Adrenal gland (tissue), 12 donors: ENCODE results near the gene CEACAM19. TPM values are rescaled to one million over a fixed set of nuclear protein-coding genes. Genes with fewer than 3 reads are reported as not detected.
A peak's percentile ranks its signal among the peaks of the same experiment; 100 is the strongest.
"Not testable (repeated sequence)": the region's sequence is repeated elsewhere in the genome, so short reads cannot be mapped to it uniquely, and the experiment has no call there.

Experiments used
- DNase-seq, 7 donors: peaks; one replicate each; pipeline ENCODE4 v3.0.0-alpha.2; 2019 to 2020
- H3K27ac ChIP-seq, 5 donors: fragments of 200-600 bp; sonication (generic) in 4 of 5; 1 replicate in 3 of 5; 2 replicates in 2 of 5; pipeline versions ENCODE4 v1.5.1 to v1.8.0; 2016 to 2020; ENCODE audit warnings: mild to moderate bottlenecking in 1 of 5
- H3K27me3 ChIP-seq: fragments of 200-600 bp; 2 replicates; pipeline ENCODE4 v1.8.0; 2021
- H3K36me3 ChIP-seq, 2 donors: fragments of 200-600 bp; replicated peaks in 1 of 2; 1 replicate in 1 of 2; 2 replicates in 1 of 2; pipeline versions ENCODE4 v1.5.1 to v1.8.0; 2018 to 2022
- H3K4me1 ChIP-seq, 2 donors: fragments of 200-600 bp; replicated peaks in 1 of 2; 1 replicate in 1 of 2; 2 replicates in 1 of 2; pipeline versions ENCODE4 v1.5.1 to v1.8.0; 2018 to 2021
- H3K4me3 ChIP-seq, 4 donors: fragments of 200-600 bp; sonication (generic) in 3 of 4; one replicate each; pipeline ENCODE4 v1.5.1; 2016 to 2018
- H3K9me3 ChIP-seq, 3 donors: fragments of 200-600 bp; sonication (generic) in 1 of 3; replicated peaks in 1 of 3; 1 replicate in 2 of 3; 2 replicates in 1 of 3; pipeline versions ENCODE4 v1.5.1 to v1.8.0; 2016 to 2021
- CTCF ChIP-seq, 6 experiments: fragments of 450-650 bp in 4 of 6; fragments of 200-600 bp in 2 of 6; sonication (generic) in 1 of 6; IDR thresholded peaks; 1 replicate in 5 of 6; 2 replicates in 1 of 6; pipeline versions ENCODE4 v1.5.1 to v1.8.0; 2016 to 2021; ENCODE audit warnings: antibody characterized with exemption in 6 of 6, mild to moderate bottlenecking in 2 of 6, moderate library complexity in 1 of 6
- POLR2A ChIP-seq, 2 donors: fragments of 450-650 bp; IDR thresholded peaks; one replicate each; pipeline ENCODE4 v1.6.1; 2017; ENCODE audit warnings: antibody characterized with exemption in 2 of 2, mild to moderate bottlenecking in 2 of 2, moderate library complexity in 1 of 2
- WGBS, 4 donors: extraction: QIAGEN DNeasy Blood & Tissue Kit in 2 of 4; methylation state at CpG; one replicate each; pipeline versions ENCODE4 v1.1.5 to v1.1.7; 2013 to 2017; 5-methylcytosine and 5-hydroxymethylcytosine counted together
- intact Hi-C, 2 donors: fragments of 100-400 bp; cut with DNase I; formaldehyde crosslinking; loops; one replicate each; pipeline versions ENCODE4 v1.14.1 to v1.15.0; 2022 to 2023
- polyA plus RNA-seq, 3 donors: library from polyadenylated mRNA; stranded (reverse); fragments of 200-250 nt in 2 of 3; fragments of 350-450 nt in 1 of 3; fragmentation: Illumina TruSeq in 1 of 3; extraction: RNeasy Lipid Tissue Mini Kit (QIAGEN cat#74804) in 1 of 3; gene quantifications; one replicate each; pipeline ENCODE4 v1.2.3, GENCODE V29; 2013 to 2014
- total RNA-seq, 9 donors: library from RNA; depleted of rRNA in 4 of 9; stranded (reverse); fragments of >200 nt in 4 of 9; fragments of 120-200 nt in 1 of 9; fragmentation: NEBNext Ultra II Directional in 1 of 9; extraction: Animal tissue kit (Norgen Biotek cat#: 25700) in 1 of 9; gene quantifications; one replicate each; pipeline versions ENCODE4 v1.1.0 to v1.2.4, GENCODE V29; 2013 to 2023
- donor health status: healthy with polysubstance abuse.
- donor health status: Bipolar disorder and iron deficiency.
- donor health status: DM: yes; HTN: yes; CAD: no.
- donor health status: DM: no; HTN: no; CAD: no.
- donor health status: DM: no; HTN: no; CAD: no.
- donor health status: DM: yes; HTN: yes; CAD: no.

The CEACAM19 gene
- total and polyA plus RNA-seq, 12 donors = 1.6 to 38.2 (median 3.4) TPM

DNA sequence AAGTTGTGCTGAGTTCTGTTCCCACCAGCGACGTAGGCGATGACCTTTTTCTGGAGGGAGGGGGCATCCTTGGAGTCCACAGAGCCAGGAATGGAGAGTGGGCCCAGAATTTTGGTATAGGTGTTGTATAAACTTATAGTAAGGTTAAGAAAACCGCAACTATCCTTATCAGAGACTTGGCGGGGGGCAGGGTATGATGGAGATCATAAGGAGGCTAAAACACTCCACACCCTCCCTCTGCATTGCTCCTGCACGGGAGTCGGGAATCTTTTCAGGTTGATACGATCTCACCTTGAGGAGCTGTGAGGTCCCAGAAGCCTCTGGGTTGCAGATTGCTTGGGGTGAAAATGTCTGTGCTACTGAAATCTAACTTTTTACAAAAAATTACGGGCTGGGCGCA lies 6.3 kb upstream of the CEACAM19 start:
- WGBS, 4 donors = 87 to 96% (median 92%) methylated on average over 10 of the region's 10 CpGs
- DNase-seq = no peak
- no peaks in the 10 kb centered on the region for H3K9me3 ChIP-seq
- intact Hi-C loops = no loop called here
- no peak overlapping the region for H3K4me3 ChIP-seq
- TF ChIP-seq CTCF (IDR thresholded peaks at IDR 0.05) (no peak), POLR2A (IDR thresholded peaks at IDR 0.05) (no peak)
- no peak overlapping the region for H3K27ac ChIP-seq
- peaks cover 0 to 4% of the 10 kb centered on the region in 2 donors for H3K4me1 ChIP-seq
- H3K36me3 ChIP-seq = peaks cover 0 to 25% of the 10 kb centered on the region in 2 donors
- no peaks in the 10 kb centered on the region for H3K27me3 ChIP-seq

DNA sequence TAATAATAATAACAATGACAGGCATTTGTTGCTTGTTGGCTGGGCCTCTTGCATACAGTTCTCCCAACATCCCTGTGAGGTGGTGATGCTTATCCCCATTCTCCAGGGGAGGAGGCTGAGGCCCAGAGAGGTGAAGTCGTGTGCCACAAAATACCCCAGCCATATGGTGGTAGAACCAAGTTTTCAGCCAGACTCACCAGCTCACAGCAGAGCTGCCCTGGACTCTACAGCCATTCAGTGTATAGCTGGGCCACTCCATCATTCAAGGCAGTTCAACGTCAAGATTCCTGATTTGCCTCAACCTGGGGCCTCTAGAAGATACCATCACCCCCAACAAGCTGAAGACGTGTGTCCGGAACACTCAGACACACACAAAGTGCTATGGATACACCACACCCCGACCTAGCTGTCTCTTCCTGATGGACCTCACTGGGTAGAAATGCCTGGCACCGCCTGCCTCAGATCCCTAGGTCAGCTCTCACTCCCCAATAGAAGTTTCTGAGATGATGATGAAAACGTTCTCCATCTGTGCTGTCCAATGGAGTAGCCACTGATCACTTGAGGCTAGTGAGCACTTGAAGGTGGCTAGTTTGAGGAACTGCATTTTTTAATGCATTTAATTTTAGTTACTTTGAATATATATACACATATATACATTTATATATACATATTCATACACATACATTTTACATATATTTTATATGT lies 4.3 kb upstream of the CEACAM19 start:
- peaks cover 0 to 7% of the 10 kb centered on the region in 2 donors for H3K36me3 ChIP-seq
- no peaks in the 10 kb centered on the region for H3K27me3 ChIP-seq
- no peak for TF ChIP-seq POLR2A (IDR thresholded peaks at IDR 0.05)
- TF ChIP-seq CTCF (IDR thresholded peaks at IDR 0.05) = no peak
- no peak overlapping the region for H3K4me3 ChIP-seq
- no peak overlapping the region for H3K27ac ChIP-seq
- H3K4me1 ChIP-seq = peaks cover 0 to under 1% of the 10 kb centered on the region in 2 donors
- intact Hi-C loops = no loop called here
- no peak for DNase-seq
- H3K9me3 ChIP-seq = no peaks in the 10 kb centered on the region
- WGBS, 4 donors = 84 to 89% (median 86%) methylated on average over 5 to 7 of the region's 7 CpGs

DNA sequence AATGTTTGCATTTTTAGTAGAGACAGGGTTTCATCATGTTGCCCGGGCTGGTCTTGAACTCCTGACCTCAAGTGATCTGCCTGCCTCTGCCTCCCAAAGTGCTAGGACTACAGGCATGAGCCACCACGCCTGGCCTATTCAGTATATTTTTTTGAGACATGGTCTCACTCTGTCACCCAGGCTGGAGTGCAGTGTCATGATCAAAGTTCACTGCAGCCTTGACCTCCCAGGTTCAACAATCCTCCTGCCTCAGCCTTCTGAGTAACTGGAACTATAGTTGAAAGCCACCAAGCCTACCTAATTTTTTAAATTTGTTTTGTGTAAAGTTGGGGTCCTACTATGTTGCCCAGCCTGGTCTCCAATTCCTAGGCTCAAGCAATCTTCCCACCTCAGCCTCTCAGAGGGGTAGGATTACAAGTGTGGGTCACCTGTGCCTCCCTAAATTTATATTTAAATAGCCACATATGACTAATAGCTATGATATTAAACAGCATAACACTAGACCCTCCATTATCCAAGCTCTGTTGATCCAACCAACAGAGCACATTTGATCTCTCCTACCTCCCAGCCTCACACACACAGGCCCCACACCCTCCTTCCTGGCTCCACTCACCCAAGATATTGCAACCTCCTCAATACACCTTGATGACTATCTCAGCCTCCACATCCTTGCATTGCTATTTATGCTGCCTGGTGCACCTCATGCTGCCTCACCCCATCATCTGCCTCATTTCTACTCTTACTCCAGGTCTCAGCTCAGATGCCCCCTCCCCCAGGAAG lies 2.1 kb upstream of the CEACAM19 start:
- DNase-seq = peak in 1 of 7 donors; percentile 36
- Histone ChIP-seq H3K4me3 (no peak overlapping the region), H3K27me3 (no peaks in the 10 kb centered on the region), H3K36me3 (no peaks in the 10 kb centered on the region), H3K9me3 (no peaks in the 10 kb centered on the region), H3K4me1 (no peaks in the 10 kb centered on the region), H3K27ac (no peak overlapping the region)
- WGBS, 4 donors = 58 to 72% (median 62%) methylated on average over 2 of the region's 2 CpGs
- intact Hi-C loops = no loop called here
- no peak for TF ChIP-seq CTCF (IDR thresholded peaks at IDR 0.05)
- TF ChIP-seq POLR2A (IDR thresholded peaks at IDR 0.05) = no peak

DNA sequence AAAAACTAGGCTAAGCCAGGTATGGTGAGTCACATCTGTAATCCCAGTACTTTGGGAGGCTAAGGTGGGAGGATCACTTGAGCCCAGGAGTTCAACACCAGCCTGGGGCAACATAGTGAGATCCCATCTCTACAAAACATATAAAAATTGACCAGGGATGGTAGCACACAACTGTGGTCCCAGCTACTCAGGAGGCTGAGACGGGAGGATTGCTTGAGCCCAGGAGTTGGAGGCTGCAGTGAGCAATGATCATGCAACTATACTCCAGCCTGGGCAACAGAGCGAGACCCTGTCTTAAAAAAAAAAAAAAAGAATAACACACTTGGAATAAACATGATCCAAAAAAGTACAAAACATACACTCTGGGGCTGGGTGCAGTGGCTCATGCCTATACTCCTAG lies 1.3 kb upstream of the CEACAM19 start:
- H3K9me3 ChIP-seq, H3K27ac ChIP-seq, intact Hi-C loops, H3K36me3 ChIP-seq, H3K27me3 ChIP-seq, DNase-seq, H3K4me3 ChIP-seq, H3K4me1 ChIP-seq: not testable (repeated sequence)
- WGBS, 4 donors = 95 to 100% (median 97%) methylated on average over 2 of the region's 2 CpGs
